Stimulated activated CD8-positive, alpha-beta memory T cell treated with anti-CD3 and anti-CD28 coated beads, Interleukin-4, amount 100 ng/mL, for 48 hours (primary cell): ENCODE measurements around the gene NEK2.
"Not testable (repeated sequence)": the region's sequence is repeated elsewhere in the genome, so short reads cannot be mapped to it uniquely, and the experiment has no call there.

Source experiments
- DNase-seq: peaks from one replicate; pipeline ENCODE4 v3.0.0-alpha.2; 2020

NEK2 gene

DNA sequence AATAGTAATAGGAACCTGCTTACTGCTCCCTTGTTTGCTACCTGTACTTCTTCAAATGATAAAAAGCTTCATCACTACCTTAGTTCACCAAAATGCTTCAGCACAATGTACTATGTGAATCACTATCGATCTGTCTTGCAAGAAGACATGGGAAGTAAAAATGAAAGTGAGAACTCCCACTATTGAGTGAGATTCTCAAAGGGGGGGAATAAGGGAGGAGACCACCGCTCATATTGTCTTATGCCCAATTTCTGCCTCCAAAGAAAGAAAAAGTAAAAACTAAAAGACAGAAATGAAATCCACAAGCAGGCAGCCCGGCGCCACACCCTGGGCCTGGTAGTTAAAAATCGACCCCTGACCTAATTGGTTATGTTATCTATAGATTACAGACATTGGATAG, 18.5 kb upstream of the NEK2 start:
- not testable (repeated sequence) for DNase-seq

DNA sequence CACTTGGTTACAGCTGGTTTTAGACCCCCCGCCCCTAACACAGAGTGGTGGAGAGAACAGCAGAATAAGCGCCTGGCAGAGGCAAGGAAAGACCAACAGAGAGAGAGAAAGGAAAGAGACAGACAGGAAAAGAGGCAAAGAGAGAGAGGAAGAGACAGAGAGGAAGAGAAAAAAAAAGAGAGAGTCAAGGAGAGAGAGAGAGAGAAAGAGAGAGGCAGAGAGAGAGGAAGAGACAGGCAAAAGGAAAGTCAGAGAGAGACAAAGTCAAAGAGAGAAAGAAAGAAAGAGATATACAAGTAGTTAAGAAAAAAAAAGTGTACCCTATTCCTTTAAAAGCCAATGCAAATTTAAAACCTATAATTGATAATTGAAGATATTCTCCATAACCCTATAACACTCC, 13.0 kb upstream of the NEK2 start:
- DNase-seq = no peak

DNA sequence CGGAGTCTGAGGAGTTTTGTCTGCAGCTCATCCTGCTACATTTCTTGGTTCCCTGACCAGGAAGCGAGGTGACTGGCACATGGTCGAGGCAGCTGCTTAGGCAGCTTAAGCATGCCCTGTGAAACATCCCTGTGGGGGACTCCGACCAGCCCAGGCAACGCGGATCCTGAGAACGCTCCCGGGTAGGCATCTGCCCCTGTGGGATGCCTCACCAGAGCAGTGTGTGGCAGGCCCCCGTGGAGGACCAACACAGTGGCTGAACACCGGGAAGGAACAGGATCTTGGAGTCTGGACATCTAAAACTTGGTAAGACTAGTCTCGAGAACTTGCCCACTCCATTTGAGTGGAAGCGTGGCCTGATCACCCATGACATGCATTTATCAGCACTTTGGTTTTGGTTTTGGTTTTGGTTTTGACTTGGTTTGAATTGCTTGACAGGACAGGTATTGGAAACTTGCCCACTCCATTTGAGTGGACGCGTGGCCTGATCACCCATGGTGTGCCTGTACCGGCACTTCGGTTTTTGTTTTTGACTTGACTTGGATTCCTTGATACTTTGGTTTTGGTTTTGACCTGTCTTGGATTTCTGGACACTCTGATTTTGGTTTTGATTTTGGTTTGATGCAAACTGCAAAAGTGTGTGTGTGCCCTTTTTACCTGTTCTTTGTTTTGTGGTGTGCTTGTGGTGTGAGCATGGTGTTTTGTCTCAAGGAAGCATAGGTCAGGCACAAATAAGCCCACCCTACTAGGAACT, 12.2 kb upstream of the NEK2 start:
- no peak for DNase-seq

DNA sequence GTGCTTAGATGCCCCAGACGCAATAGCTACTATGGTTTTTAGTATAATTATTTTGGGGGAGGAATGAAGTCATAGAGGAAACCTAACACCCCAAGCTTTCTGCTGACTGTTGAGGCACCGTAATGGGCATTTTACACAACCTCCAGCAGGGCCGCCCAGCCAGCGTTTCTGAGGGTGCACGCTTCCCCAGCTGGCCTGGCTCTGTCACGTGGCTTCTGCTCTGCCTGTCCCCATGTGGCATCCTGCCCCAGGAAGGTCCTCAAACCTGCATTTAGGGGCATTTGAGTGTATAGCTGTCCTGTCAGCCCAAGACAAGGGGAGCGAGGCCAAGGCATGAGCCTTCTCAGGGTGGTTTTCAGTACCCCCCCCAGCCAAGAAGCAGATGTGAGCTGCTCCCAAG, 10.4 kb upstream of the NEK2 start:
- no peak for DNase-seq

DNA sequence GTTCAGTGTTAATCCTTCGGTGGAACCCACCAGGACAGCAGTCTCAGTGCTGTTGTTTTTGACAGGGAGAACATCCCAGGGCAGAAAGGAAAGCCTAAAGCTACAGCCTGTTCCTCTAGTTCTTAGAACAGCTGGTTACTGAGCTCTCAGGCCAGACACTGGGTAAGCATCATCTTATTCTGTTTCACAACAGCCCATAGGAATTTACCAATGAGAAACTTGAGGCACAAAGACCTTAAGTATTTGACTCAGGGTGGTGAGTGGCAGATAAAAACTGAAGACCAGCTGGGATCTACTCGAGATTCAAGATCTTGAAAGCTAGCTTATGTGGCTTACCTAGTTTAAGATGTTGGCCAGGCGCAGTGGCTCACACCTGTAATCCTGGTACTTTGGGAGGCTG, 9.4 kb upstream of the NEK2 start:
- DNase-seq = no peak

DNA sequence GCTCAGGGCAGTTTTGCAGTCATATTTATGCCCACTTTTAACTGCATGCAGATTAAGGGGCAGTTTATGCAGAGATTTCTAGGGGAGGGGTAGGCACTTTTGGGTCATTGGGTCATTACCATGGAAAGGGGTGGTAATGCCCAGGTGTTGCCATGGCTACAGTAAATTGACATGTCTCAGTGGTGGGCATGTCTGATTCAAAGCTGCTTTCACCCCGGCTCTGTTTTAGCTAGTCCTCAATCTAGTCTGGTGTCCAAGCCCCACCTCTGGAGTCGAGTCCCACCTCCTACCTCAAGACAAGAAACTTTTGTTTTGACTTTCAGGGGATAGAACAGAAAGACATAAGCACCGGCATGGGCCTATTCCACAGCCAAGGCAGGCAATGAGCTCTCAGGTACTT, 8.9 kb upstream of the NEK2 start:
- DNase-seq = no peak

DNA sequence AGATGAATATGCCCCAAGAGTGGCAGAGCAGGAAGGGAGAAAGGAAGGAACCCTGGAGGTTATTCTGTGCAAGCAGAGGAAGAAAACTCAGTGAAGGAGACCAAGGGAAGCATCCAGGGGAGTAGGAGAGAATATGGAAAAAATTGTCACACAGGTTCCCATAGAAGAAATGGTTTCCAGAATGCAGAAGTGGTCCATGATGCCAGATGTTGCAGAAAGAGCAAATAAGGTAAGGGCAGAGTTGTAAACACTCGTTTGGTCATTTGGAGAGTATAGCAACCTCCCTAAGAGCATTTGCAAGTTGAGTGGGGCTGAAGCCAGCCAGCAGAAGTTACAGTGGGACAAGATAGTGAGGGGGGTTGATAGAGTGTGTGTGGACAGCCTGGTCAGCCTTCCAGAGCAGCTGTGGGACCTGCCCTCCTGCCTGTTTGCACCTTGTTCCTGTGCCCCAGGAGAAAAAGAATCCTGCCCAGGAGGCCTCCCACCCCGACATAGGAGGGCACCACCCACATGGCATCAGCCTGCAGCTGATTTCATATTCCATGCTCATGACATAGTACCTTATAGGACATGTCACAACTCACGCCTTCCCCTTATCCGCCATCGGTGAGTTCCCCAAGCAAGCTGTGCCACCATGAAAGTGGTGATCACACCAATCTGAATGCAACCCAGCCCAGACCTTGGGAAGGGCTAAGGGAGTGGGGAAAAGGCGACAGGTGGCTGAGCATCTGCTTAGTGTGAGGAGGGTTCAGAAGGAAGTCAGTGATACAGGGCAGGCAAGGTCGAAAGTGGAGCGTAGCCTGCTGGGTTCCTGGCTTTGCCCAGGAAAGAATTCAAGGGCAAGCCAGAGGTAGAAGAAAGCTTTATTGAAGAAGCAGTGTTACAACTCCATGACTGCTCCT, 8.2 kb upstream of the NEK2 start:
- no peak for DNase-seq

DNA sequence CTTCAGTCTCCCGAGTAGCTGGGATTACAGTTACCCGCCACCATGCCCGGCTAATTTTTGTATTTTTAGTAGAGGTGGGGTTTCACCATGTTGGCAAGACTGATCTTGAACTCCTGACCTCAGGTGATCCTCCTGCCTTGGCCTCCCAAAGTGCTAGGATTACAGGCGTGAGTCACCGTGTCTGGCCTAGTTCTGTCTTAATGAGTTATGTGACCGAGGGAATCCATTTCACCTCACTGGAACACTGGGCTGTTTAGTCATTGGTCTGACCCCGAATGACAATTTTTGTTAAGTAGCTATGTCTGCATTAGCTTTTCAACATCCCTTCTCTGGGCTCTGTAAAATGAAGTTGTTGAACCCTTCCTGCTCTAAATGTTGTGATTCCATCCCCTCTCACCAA, 6.8 kb upstream of the NEK2 start:
- DNase-seq = not testable (repeated sequence)

DNA sequence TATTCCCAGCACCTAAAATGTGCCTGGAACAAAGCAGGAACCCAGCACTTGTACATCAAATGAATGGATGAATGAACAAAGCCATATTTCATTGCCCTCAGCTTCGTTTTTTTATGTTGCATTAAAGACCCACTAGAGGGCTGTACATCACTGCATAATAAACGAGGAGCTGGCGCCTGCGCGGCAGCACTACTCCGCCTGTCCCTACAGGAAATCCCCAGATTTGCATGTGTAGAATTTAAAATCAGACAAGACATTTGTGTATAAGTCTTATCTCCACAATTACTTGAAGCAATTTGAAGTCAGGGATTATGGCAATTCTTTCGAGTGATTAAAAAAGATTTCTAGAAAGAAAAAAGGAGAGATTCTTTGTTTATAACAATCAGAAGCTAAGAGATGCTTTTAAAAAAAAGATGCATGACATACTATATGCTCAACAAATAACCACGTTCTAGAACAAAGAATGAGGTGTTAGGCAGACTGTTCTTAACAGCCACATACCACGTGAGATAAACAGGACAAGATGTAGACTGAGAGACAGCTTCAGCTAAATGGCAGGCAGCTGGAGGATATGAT, 5.4 kb upstream of the NEK2 start:
- peak; percentile 74 for DNase-seq

DNA sequence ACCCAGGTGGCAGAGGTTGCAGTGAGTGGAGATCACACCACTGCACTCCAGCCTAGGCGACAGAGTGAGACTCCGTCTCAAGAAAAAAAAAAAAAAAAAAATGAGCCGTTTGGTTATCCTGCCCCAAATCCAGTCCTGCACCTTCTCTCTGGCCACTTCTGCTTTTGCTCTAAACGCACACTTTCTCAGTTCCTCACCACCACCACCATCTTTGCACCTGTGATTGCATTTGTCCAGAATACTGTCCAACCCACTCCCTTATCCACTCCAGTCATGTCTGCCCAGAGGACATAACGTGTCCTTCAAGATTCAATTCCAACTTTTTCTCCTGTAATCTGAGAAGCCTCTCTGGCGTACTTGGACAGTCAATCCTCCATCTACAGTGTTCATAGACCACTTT, 2.2 kb upstream of the NEK2 start:
- no peak for DNase-seq

DNA sequence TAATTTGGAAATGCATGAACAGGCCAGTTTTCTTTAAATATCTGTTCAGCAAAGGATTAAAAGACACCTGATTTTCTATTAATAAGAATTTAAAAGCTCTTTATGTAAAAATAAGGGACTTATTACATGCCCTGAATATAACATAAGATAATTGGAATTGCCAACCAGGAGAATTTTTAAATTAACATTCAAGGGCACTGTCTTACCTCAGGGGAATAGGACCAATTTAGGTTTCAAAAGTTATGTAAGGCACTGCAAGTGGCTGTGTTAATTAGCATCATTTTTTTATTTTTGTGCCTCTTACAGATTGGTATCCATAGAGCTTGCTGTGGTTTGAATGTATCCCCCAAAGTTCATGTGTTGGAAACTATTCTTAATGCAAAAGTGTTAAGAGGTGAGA, 1.3 kb upstream of the NEK2 start:
- no peak for DNase-seq

DNA sequence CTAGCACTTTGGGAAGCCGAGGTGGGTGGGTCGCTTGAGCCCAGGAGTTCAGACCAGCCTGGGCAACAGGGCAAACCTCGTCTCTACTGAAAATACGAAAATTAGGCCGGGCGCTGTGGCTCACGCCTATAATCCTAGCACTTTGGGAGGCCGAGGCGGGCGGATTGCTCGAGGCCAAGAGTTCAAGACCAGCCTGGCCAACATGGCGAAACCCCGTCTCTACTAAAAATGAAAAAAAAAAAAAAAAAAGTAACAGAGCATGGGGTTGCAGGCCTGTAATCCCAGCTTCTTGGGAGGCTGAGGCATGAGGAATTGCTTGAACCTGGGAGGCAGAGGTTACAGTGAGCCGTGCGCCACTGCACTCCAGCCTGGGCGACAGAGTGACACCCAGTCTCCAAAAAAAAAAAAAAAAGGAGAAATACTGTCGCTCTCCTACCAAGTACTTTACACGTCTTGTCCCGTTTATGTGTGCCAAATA, 724 bp upstream of the NEK2 start:
- DNase-seq = no peak

DNA sequence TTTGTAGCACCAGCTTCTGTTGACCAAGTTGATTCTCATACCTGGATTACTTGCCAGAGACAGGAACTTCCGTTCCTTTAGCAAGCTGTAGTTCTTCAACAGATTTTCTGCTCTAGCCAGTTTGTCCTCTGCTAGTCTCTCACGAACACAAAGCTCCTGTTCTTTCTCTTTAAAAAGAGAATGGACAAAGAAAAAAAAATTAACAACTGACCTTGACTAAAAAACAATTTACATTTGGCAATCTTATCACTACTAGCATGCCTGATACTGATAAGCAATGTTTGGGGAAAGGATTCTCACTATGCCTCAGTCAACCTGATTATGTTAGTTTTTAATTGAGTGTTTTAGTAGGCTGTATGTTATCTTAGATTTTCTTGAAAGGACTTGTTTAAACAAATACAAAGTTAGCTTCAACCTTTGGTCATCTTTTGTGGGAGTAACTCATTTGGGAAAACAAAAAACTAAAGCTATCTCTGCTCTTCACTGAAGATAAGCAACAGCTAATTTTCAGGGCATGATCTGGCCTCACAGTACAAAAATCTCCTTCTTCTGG, 8.3 kb downstream of the NEK2 start:
- no peak for DNase-seq

DNA sequence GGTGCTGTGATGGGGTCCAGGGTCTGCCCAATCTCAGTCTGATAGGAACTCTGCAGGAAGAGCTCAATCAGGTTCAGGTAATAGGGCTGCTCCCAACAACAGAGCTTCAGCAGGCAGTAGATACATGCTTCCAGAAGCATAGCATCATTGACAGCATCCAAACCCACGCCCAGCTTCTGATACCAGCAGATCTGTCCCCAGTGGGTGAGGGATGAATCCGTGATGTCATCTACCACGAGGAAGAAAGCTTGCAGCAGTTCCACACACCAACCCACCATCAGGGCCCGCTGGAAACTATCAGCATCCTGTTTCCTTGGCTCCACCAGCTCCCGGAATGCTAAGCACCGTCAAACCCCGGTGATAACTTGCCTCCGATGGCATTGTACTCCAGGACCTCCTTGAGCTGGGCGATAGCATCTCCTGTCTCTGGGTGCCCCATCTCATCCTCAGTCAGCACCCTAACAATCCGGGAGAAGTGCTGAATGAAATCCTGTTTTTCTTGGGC, 14.7 kb downstream of the NEK2 start:
- DNase-seq = no peak

DNA sequence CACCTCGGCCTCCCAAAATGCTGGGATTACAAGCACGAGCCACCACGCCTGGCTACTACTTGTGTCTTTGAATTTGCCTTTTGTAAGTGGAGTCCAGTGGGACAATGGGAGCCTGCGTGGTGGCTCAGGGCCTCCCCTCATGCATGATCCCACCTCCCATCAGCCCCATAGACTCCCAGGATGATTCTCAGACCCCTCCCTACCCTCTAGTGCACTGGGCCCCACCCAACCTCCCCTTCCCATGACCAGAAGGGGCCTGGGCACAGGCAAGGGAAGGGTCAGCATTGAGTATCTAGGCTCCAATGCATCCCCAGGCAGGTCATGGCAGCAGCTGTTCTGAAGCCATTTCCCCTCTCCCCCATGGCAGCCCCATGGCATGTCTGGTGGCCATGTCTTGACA, 18.7 kb downstream of the NEK2 start:
- no peak for DNase-seq

DNA sequence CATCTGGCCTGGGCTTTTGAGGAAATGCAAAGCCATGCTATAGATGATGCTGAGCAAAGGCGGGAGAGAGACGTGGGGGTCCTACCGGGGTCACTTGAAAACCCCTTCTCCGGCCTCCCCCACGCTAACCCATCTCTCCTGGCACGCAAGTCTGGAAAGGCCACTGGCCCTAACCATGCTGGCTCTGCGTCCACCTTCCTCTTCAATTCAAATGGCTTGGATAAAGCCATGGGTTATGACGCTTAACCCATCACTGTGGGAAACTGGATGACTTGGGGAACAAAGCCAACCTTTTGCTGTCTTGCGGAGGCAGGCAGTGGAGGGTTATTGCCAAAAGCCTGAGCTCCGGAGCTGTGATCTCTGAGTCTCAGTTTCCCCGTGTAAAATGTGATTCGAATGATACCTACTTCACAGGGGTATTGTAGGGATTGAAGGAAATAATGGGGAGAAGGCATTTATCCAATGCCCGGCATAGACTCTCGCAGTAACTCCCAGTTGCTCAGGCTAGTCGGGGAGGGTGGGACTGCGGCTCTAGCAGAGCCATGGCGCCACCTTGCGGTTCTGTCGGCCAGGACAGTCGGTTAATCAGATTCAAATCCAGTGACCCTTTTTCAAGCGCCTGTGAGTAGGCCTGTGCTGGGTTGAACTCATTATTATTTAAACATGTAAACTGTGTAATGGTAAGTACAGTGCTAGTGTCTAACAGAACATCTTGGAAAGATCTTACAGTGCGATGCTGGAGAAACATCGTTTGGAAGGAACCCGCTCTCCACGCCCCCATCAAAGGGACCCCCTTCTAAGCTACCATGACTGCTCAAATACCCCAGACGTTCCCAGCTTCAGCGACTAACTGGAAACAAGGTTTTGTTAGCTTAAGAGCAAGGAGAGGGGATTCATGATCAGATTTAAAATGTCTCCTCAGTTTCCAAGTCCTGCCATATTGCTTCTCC, 20.3 kb downstream of the NEK2 start:
- peak; percentile 92 for DNase-seq

DNA sequence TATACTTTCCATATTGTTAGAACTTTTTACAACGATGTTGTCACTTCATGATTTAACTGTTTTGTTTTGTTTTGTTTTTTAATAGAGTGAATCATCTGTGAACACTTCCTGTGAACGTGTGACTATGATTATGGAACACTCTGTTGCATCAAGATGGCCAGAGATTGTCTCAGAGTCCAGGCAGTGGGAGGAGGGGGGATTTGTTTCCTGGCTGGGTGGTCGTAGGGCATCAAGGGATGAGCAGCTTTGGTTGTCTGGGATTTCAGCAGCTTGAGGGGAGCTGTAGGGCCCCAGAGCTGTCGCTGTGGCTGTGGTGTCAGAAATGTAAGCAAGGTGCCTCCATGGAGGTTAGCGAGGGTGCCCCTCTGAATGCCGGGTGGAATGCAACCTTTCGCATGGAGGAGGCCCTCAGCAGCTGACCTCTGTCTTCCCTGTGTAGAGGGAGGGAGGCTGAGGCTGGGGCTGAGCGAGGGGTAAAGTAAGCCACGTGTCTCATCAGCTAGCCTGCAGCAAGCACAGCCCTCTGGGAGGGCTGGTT, 21.4 kb downstream of the NEK2 start:
- DNase-seq = no peak

DNA sequence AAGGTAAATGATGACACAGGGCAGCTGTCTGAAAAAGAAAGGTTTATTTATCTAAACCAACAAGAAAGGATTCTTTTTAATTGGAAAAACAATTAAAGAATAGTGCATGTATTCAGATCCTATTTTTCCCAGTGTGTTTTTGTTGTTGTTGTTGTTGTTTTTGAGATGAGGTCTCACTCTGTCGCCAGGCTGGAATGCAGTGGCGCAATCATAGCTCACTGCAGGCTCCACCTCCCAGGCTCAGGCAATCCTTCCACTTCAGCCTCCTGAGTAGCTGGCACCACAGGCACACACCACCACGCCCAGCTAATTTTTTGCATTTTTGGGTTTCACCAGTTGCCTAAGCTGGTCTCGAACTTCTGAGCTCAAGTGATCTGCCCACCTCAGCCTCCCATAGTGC, 22.1 kb downstream of the NEK2 start:
- no peak for DNase-seq

DNA sequence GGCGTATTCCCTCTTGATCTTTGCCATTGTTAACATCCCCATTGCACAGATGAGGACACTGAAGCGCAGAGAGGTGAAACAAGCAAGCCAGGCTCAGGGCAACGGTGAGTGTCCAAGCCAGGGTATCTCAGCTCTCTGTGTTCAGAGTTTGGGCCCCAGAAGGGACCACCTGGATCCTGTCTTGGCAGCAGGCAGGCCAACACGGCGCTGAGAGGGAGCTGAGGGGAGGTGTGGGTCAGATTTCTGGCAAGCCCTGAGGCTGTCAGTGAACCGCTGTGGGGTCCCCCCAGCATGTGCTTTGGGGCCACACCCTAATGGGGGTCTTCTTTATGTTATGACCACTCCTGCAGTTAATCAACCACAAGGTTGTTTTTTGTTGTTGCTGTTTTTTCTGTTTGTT, 23.1 kb downstream of the NEK2 start:
- no peak for DNase-seq

DNA sequence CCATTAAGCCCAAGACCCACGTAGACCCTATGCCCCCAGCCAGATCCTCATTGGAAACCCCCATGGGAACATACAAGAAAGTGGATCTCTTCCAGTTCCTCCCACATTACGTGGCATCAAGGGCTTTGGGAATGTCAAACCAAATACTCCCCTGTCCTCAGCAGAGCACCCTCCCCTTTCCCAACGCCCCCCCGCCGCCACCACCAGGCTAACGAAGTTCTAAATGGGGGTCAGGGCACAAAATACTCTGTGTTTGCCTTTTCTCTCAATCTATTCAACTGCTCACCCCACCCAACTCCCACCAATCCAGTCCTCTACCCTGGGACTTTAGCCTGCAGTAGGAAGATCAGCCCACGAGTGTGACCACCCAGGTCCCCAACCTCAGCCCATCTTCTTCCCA, 24.5 kb downstream of the NEK2 start:
- no peak for DNase-seq

DNA sequence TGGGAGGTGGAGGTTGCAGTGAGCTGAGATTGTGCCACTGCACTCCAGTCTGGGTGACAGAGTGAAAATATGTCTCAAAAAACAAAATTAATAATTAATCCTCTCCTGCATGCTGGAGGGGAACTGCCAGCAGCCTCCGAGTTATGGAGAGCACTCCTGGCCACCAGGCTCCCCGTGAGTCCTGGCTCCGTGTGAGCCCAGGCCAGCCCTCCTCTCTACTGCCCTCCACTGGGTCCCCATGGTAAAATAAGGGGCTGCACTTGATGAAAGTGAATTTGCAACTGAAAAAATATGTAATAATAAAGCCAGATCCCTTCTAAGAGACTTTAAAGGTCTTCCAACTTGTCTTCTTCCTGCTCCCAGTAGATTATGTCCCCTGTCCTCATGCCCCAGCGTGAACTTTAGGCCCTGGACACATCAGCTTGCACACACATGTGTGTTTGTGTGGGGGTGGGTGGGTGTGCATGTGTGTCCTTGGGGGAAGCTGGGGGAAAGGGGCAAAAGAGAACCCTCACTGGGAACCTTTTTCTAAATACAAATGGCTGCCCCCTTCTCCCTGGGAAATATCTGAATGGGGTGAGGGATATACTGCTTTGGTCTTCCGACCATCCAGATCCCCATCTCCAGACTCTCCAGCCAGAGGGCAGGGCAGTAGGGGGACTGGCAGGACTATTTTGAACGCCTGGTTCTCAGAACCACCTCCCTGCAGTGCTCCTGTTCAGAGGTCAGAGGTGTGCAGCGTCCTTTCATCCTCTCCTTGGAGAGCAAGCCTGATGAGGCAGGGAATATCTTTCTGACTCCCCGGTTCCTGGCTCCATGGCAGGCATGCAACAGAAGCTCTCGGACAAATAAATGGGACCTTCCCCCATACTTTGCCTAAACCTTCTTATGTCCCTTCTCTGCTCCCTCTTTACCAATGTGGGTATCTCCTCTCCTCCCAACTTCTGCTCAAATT, 26.2 kb downstream of the NEK2 start:
- DNase-seq = peak; percentile 50
